ENCODE data around the gene STAG3.

GRCh38 chr7:100213672-100214071 lies 36.0 kb downstream of the STAG3 start:
- TF ChIP-seq CTCF (IDR thresholded peaks at IDR 0.05; ENCODE audit: low read depth, low read length) (no peak), EZH2phosphoT487 (IDR thresholded peaks at IDR 0.05; ENCODE audit: low read depth) (no peak)

Data from OCI-LY3 (cell line).